ENCODE measurements around the gene CCDC185.

The CCDC185 gene

DNA sequence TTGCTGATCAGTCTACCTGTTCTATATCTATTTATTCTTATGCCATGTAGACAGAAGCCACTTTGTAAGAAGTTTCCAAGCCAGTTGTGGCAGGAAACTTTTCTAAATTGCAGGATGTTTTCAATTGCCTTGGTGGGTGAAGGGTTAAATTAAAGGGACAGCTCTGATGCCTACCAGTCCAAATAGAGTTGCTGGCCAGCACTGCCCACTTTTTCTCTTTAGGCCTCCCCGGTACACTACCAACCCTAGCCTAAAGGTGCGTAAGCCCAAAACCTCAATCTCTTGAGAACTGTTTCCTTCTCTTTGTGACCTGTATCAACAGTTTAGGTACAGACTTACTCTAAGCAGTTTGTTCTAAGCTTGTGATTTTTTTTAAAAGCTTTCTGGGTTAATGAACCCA, 44.8 kb upstream of the CCDC185 start:
- TF ChIP-seq, protein P1, sequence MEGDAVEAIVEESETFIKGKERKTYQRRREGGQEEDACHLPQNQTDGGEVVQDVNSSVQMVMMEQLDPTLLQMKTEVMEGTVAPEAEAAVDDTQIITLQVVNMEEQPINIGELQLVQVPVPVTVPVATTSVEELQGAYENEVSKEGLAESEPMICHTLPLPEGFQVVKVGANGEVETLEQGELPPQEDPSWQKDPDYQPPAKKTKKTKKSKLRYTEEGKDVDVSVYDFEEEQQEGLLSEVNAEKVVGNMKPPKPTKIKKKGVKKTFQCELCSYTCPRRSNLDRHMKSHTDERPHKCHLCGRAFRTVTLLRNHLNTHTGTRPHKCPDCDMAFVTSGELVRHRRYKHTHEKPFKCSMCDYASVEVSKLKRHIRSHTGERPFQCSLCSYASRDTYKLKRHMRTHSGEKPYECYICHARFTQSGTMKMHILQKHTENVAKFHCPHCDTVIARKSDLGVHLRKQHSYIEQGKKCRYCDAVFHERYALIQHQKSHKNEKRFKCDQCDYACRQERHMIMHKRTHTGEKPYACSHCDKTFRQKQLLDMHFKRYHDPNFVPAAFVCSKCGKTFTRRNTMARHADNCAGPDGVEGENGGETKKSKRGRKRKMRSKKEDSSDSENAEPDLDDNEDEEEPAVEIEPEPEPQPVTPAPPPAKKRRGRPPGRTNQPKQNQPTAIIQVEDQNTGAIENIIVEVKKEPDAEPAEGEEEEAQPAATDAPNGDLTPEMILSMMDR (IDR thresholded peaks at IDR 0.05; ENCODE audit: borderline replicate concordance, control extremely low read depth, extremely low read depth, insufficient read depth, missing control alignments): no peak
- in situ Hi-C loops (cut with MboI; ENCODE audit: low sequenced_read_pairs, unreplicated experiment): no loop called here

DNA sequence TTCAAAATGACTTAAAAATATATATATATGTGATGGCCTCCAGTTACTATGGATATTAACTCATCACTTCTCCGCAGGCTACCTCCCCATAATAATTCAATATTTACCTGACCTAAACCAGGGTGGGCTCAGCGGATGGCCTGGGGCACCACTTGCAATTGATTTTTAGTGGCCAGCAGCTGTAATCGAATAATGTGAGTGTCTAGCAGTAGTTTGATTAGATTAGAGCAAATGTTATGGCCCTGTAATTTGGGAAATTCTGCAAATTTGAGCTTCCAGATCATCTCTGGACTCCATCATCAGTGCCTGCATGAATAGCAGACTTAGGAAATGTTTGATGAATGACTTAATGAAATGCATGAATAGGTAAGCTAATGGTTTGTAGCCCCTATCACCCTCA, 44.0 kb upstream of the CCDC185 start:
- TF ChIP-seq, protein P1 (IDR thresholded peaks at IDR 0.05; ENCODE audit: borderline replicate concordance, control extremely low read depth, extremely low read depth, insufficient read depth, missing control alignments): no peak
- DNase-seq (ENCODE audit: low spot score): no peak
- in situ Hi-C loops (cut with MboI; ENCODE audit: low sequenced_read_pairs, unreplicated experiment): no loop called here

More for the DNA sequence above, 44.8 kb upstream of the CCDC185 start:
- DNase-seq (ENCODE audit: low spot score): no peak

DNA sequence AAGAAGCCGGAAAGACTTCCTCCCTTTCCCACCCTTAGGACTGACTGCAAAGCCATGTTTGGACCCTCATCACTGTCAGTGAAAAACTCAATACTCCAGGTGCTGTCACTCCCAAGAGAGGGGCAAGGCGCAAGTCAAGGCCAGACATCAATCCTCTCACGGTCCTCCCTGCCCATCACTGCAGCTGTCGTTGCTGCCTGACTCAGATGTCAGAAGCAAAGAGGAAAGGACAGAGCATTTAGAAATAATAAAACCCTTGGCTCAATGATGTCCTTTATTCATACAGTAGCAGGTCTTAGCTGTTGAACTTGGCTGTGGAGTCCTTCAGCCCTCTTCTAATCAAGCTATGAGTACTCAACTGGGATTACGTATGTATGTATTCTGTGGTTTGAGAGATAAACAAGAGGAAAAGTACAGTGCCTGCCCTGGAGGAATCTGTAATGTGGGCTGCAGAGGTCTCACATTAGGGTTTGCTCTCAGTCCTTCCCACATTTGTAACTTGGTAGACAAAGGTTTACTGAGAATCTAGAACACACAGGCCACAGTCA, 42.8 kb upstream of the CCDC185 start:
- TF ChIP-seq, protein P1 (IDR thresholded peaks at IDR 0.05; ENCODE audit: borderline replicate concordance, control extremely low read depth, extremely low read depth, insufficient read depth, missing control alignments): no peak
- in situ Hi-C loops (cut with MboI; ENCODE audit: low sequenced_read_pairs, unreplicated experiment): no loop called here

DNA sequence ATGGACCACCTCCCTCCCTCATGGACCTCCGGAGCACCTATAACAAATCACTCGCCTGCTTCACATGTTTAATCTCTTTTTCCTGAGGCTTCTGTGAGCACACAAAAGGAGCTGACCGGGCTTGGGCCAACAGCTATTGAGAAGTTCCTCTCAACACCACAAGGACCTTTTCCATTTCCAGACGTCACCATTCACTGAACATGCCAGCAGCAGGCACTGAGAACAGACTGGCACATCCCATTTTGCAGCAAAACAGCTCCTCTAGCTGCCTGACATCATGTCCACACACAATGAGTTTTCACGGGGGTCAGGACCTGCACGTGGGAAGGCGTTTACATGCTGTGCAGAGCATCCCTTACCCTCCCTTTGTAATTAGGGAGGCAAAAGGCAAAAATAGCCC, 40.3 kb upstream of the CCDC185 start:
- in situ Hi-C loops (cut with MboI; ENCODE audit: low sequenced_read_pairs, unreplicated experiment): no loop called here
- TF ChIP-seq, protein P1 (IDR thresholded peaks at IDR 0.05; ENCODE audit: borderline replicate concordance, control extremely low read depth, extremely low read depth, insufficient read depth, missing control alignments): no peak

More for the DNA sequence above, 42.8 kb upstream of the CCDC185 start:
- no peak for DNase-seq (ENCODE audit: low spot score)

GRCh38 chr1:223353939-223354338, 39.3 kb upstream of the CCDC185 start:
- in situ Hi-C loops (cut with MboI; ENCODE audit: low sequenced_read_pairs, unreplicated experiment): no loop called here
- no peak for DNase-seq (ENCODE audit: low spot score)
- TF ChIP-seq, protein P1 (IDR thresholded peaks at IDR 0.05; ENCODE audit: borderline replicate concordance, control extremely low read depth, extremely low read depth, insufficient read depth, missing control alignments): no peak

More for the DNA sequence above, 40.3 kb upstream of the CCDC185 start:
- DNase-seq (ENCODE audit: low spot score): no peak

DNA sequence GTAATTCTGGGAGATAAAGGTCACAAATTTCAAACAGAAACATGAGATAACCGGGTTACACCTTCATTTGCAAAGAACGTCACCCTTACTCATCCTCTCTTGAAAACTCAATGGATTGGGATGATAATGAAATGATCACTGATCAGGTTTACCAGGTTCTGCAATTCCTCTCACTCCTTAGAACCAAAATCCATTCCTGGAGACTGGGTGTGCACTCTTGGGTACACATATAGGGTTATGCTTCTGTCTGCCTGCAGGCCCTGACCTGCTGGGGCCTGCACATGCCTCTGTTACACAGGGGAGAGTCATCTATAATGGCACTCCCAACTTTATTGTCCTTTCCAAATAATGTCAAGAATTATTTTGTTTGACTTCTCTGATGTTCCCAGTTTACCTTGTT, 37.5 kb upstream of the CCDC185 start:
- DNase-seq (ENCODE audit: low spot score): no peak
- in situ Hi-C loops (cut with MboI; ENCODE audit: low sequenced_read_pairs, unreplicated experiment): no loop called here
- TF ChIP-seq, protein P1 (IDR thresholded peaks at IDR 0.05; ENCODE audit: borderline replicate concordance, control extremely low read depth, extremely low read depth, insufficient read depth, missing control alignments): no peak
